Sigmoid colon (tissue), 7 donors: Measurements from ENCODE around the gene SDE2. TPM values are rescaled to one million over a fixed set of nuclear protein-coding genes. Genes with fewer than 3 reads are reported as not detected.
"Not testable (repeated sequence)": the region's sequence is repeated elsewhere in the genome, so short reads cannot be mapped to it uniquely, and the experiment has no call there.

Experiments
- DNase-seq: peaks from one replicate; pipeline ENCODE4 v3.0.0-alpha.2; 2019
- H3K27ac ChIP-seq, 4 donors: fragments of 200-600 bp; sonication (generic); one replicate each; pipeline ENCODE4 v1.5.1; 2016 to 2019; ENCODE audit warnings: mild to moderate bottlenecking in 1 of 4
- H3K27me3 ChIP-seq, 3 donors: fragments of 200-600 bp; sonication (generic); one replicate each; pipeline ENCODE4 v1.5.1; 2019; ENCODE audit warnings: mild to moderate bottlenecking in 1 of 3
- H3K36me3 ChIP-seq, 4 donors: fragments of 200-600 bp; sonication (generic); one replicate each; pipeline ENCODE4 v1.5.1; 2016 to 2019
- H3K4me1 ChIP-seq, 4 donors: fragments of 200-600 bp; sonication (generic); one replicate each; pipeline ENCODE4 v1.5.1; 2017 to 2019
- H3K4me3 ChIP-seq, 4 donors: fragments of 200-600 bp; sonication (generic); one replicate each; pipeline ENCODE4 v1.5.1; 2017 to 2019; ENCODE audit warnings: mild to moderate bottlenecking in 2 of 4, moderate library complexity in 1 of 4
- H3K9me3 ChIP-seq, 4 donors: fragments of 200-600 bp in 3 of 4; sonication (generic) in 3 of 4; one replicate each; pipeline versions ENCODE4 v1.5.1 to v1.6.1; 2013 to 2019
- EP300 ChIP-seq, 4 donors: sonication (generic); formaldehyde crosslinking; IDR thresholded peaks; one replicate each; pipeline ENCODE4 v1.6.1; 2017; ENCODE audit warnings: antibody characterized with exemption in 4 of 4
- POLR2A ChIP-seq, 2 donors: fragments of 450-650 bp; IDR thresholded peaks; one replicate each; pipeline ENCODE4 v1.6.1; 2016; ENCODE audit warnings: antibody characterized with exemption in 2 of 2, mild to moderate bottlenecking in 2 of 2, moderate library complexity in 2 of 2
- POLR2AphosphoS5 ChIP-seq, 4 donors: sonication (generic); formaldehyde crosslinking; IDR thresholded peaks; one replicate each; pipeline ENCODE4 v1.6.1; 2017; ENCODE audit warnings: antibody characterized with exemption in 4 of 4
- WGBS, 2 donors: extraction: QIAGEN DNeasy Blood & Tissue Kit; methylation state at CpG; one replicate each; pipeline ENCODE4 v1.1.7; 2013; 5-methylcytosine and 5-hydroxymethylcytosine counted together
- intact Hi-C: fragments of 100-400 bp; cut with DNase I; formaldehyde crosslinking; loops from one replicate; pipeline ENCODE4 v1.15.1; 2023
- polyA plus RNA-seq, 3 donors: library from polyadenylated mRNA; stranded (reverse); fragments of 200-250 nt; gene quantifications; one replicate each; pipeline ENCODE4 v1.2.3, GENCODE V29; 2013
- small RNA-seq, 3 donors: library from RNA; depleted of rRNA; stranded (forward); fragments of <200 nt; gene quantifications; one replicate each; pipeline ENCODE3, GENCODE V24; 2016
- total RNA-seq, 4 donors: library from RNA; depleted of rRNA; stranded (reverse); fragments of >200 nt; gene quantifications; one replicate each; pipeline ENCODE4 v1.1.0, GENCODE V29; 2016
- TF ChIP-seq, protein P1 (sequence below), 4 experiments: fragments of 450-650 bp in 3 of 4; fragments of 200-600 bp in 1 of 4; IDR thresholded peaks; one replicate each; pipeline ENCODE4 v1.5.1; 2016 to 2019; ENCODE audit warnings: antibody characterized with exemption in 4 of 4, mild to moderate bottlenecking in 3 of 4, moderate library complexity in 2 of 4
- donor health status: healthy with polysubstance abuse.
- donor health status: Bipolar disorder and iron deficiency.
- donor health status: healthy.

Gene SDE2
- total and polyA plus RNA-seq, 7 donors, result 9.0 to 21.9 (median 12.7) TPM

DNA sequence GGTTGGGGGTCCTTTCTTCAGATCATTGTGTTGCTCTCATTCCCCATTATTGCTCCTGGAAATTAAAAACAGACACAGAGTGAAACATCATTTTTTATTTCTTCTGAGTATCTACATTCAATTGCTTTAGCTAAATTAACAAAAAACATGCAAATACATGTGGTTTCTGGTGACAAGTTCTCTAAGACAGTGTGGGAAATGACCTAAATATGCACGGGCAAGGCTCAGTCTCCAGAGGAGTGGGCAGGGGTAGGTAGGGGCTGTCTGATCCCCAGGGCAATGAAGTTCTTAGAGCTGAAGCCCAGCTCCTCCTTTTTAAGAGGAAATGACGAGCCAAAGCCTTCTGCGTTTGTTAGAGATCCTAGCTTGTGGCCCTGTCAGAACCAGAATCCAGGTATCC, 62.6 kb downstream of the SDE2 start:
- TF ChIP-seq POLR2AphosphoS5 (IDR thresholded peaks at IDR 0.05) (no peak), POLR2A (IDR thresholded peaks at IDR 0.05) (no peak), EP300 (IDR thresholded peaks at IDR 0.05) (no peak)
- TF ChIP-seq, protein P1, sequence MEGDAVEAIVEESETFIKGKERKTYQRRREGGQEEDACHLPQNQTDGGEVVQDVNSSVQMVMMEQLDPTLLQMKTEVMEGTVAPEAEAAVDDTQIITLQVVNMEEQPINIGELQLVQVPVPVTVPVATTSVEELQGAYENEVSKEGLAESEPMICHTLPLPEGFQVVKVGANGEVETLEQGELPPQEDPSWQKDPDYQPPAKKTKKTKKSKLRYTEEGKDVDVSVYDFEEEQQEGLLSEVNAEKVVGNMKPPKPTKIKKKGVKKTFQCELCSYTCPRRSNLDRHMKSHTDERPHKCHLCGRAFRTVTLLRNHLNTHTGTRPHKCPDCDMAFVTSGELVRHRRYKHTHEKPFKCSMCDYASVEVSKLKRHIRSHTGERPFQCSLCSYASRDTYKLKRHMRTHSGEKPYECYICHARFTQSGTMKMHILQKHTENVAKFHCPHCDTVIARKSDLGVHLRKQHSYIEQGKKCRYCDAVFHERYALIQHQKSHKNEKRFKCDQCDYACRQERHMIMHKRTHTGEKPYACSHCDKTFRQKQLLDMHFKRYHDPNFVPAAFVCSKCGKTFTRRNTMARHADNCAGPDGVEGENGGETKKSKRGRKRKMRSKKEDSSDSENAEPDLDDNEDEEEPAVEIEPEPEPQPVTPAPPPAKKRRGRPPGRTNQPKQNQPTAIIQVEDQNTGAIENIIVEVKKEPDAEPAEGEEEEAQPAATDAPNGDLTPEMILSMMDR (IDR thresholded peaks at IDR 0.05), result no peak
- H3K9me3 ChIP-seq, result no peaks in the 10 kb centered on the region
- DNase-seq, result no peak
- H3K4me1 ChIP-seq, result peaks cover 0 to 21% (median 10%) of the 10 kb centered on the region in 4 donors
- no peak overlapping the region for H3K27ac ChIP-seq
- no peaks in the 10 kb centered on the region for H3K27me3 ChIP-seq
- no peak overlapping the region for H3K4me3 ChIP-seq
- no peaks in the 10 kb centered on the region for H3K36me3 ChIP-seq
- 77 to 81% methylated on average over 3 of the region's 3 CpGs for WGBS, 2 donors
- intact Hi-C loops, result no loop called here

DNA sequence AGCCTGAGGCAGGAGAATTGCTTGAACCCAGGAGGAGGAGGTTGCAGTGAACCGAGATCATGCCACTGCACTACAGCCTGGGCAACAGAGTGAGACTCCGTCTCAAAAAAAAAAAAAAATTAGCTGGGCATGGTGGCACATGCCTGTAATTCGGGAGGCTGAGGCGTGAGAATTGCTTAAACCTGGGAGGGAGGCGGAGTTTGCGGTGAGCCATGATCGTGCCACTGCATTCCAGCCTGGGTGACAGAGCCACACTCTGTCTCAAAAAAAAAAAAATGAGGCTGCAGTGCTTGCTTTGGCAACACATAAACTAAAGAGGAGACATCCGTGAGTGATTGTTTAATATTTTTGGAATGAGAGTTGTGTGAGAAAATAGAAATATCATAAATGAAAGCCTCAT, 63.1 kb downstream of the SDE2 start:
- H3K4me3 ChIP-seq, H3K27ac ChIP-seq, H3K36me3 ChIP-seq, intact Hi-C loops, DNase-seq, H3K27me3 ChIP-seq, H3K9me3 ChIP-seq: not testable (repeated sequence)
- WGBS, 2 donors, result 84 to 90% methylated on average over 8 of the region's 8 CpGs
- peaks cover 0 to 16% (median 6%) of the 10 kb centered on the region in 4 donors for H3K4me1 ChIP-seq

DNA sequence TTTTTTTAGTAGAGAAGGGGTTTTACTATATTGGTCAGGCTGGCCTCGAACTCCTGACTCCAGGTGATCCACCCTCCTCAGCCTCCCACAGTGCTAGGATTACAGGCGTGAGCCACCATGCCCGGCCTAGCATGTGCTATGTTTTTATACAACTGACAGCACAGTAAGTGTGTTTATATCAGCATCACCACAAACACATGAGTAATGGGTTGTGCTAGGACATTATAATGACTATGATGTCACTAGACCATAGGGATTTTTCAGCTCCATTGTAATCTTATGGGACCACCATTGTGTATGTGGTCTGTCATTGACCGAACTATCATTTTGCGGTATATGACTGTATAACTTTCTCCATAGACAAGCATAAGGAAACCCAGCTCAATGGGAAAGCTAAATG, 64.4 kb downstream of the SDE2 start:
- Histone ChIP-seq H3K36me3 (no peaks in the 10 kb centered on the region), H3K4me3 (no peak overlapping the region), H3K27me3 (no peaks in the 10 kb centered on the region), H3K9me3 (no peaks in the 10 kb centered on the region), H3K4me1 (peaks cover 0 to 3% (median 0%) of the 10 kb centered on the region in 4 donors), H3K27ac (no peak overlapping the region)
- intact Hi-C loops, result no loop called here
- WGBS, 2 donors, result 89 to 94% methylated on average over 5 of the region's 5 CpGs
- TF ChIP-seq POLR2AphosphoS5 (IDR thresholded peaks at IDR 0.05) (no peak), EP300 (IDR thresholded peaks at IDR 0.05) (no peak), POLR2A (IDR thresholded peaks at IDR 0.05) (no peak)
- TF ChIP-seq, protein P1 (IDR thresholded peaks at IDR 0.05), result no peak
- DNase-seq, result no peak

DNA sequence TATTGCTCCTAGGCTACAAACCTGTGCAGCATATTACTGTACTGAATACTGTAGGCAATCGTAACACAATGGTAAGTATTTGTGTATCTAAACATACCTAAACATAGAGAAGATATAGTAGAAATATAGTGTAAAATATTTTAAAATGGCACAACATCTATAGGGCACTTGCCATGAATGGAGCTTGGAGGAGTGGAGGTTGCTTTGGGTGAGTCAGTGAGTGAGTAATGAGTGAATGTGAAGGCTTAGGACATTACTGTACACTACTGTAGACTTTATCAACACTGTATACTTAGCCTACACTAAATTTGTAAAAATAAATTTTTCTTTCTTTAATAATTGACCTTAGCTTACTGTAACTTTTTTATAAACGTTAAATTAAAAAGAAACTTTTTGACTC, 66.1 kb downstream of the SDE2 start:
- Histone ChIP-seq H3K27ac (no peak overlapping the region), H3K27me3 (no peaks in the 10 kb centered on the region), H3K36me3 (no peaks in the 10 kb centered on the region), H3K4me3 (no peak overlapping the region), H3K9me3 (no peaks in the 10 kb centered on the region), H3K4me1 (no peaks in the 10 kb centered on the region)
- DNase-seq, result no peak
- whole genome bisulfite sequencing, 2 donors, result 90 to 91% methylated on average over 2 of the region's 2 CpGs
- intact Hi-C loops, result no loop called here
- TF ChIP-seq POLR2A (IDR thresholded peaks at IDR 0.05) (no peak), EP300 (IDR thresholded peaks at IDR 0.05) (no peak)
- TF ChIP-seq, protein P1 (IDR thresholded peaks at IDR 0.05), result no peak

Small RNA genes within 50 kb of the gene (small RNA-seq; reads per million reads assigned to genes)
- gene AL117348.1, result 0 reads per million in 3 donors
- 0 reads per million in 3 donors for gene NDUFA3P3

Other genes starting within 250 kb of the SDE2 start
- 100 to 1,000 TPM; 148 to 270 (median 220) TPM for gene SRP9, start 221.5 kb downstream of the SDE2 start, total RNA-seq
- 100 to 1,000 TPM; 262 to 513 (median 358) TPM for gene SRP9, start 221.5 kb downstream of the SDE2 start, polyA plus RNA-seq
- gene EPHX1, start 189.2 kb downstream of the SDE2 start, total RNA-seq, result 10 to 100 TPM; 43.6 to 78.9 (median 67.7) TPM
- gene EPHX1, start 189.2 kb downstream of the SDE2 start, polyA plus RNA-seq, result 10 to 100 TPM in 2 of 3 donors, 1 to 10 TPM in 1; 6.9 to 26.6 (median 14.4) TPM
- 10 to 100 TPM; 25.3 to 94.4 (median 36.9) TPM for gene TMEM63A, start 117.0 kb downstream of the SDE2 start, total RNA-seq
- gene TMEM63A, start 117.0 kb downstream of the SDE2 start, polyA plus RNA-seq, result 100 to 1,000 TPM in 1 of 3 donors, 1 to 10 TPM in 2; 3.0 to 103 (median 5.5) TPM
- not detected for gene LEFTY1, start 110.2 kb downstream of the SDE2 start, total RNA-seq
- gene LEFTY1, start 110.2 kb downstream of the SDE2 start, polyA plus RNA-seq, result 100 to 1,000 TPM in 1 of 3 donors, 10 to 100 TPM in 2; 14.4 to 120 (median 46.2) TPM
- 10 to 100 TPM; 31.0 to 40.5 (median 34.0) TPM for gene PYCR2, start 75.1 kb downstream of the SDE2 start, total RNA-seq
- 10 to 100 TPM; 33.8 to 74.4 (median 36.0) TPM for gene PYCR2, start 75.1 kb downstream of the SDE2 start, polyA plus RNA-seq
- gene LEFTY2, start 58.1 kb downstream of the SDE2 start, total RNA-seq, result 1 to 10 TPM in 2 of 4 donors, under 1 TPM in 1, not detected in 1; 0.71 to 5.0 (median 1.1) TPM
- 10 to 100 TPM in 1 of 3 donors, not detected in 2; 15.6 TPM for gene LEFTY2, start 58.1 kb downstream of the SDE2 start, polyA plus RNA-seq
- gene H3-3A, start 63.4 kb upstream of the SDE2 start, total RNA-seq, result 100 to 1,000 TPM; 320 to 452 (median 393) TPM
- gene H3-3A, start 63.4 kb upstream of the SDE2 start, polyA plus RNA-seq, result 1,000 to 10,000 TPM in 2 of 3 donors, 100 to 1,000 TPM in 1; 807 to 2,184 (median 1,596) TPM
- 10 to 100 TPM; 32.9 to 37.8 (median 33.9) TPM for gene ACBD3, start 187.4 kb upstream of the SDE2 start, total RNA-seq
- gene ACBD3, start 187.4 kb upstream of the SDE2 start, polyA plus RNA-seq, result 10 to 100 TPM; 23.7 to 29.4 (median 28.4) TPM
- gene MIXL1, start 224.3 kb upstream of the SDE2 start, total RNA-seq, result not detected
- under 1 TPM in 1 of 3 donors, not detected in 2; 0.13 TPM for gene MIXL1, start 224.3 kb upstream of the SDE2 start, polyA plus RNA-seq